HG03025 (cell line): ENCODE measurements around the gene VEGFB.

ENCODE experiments used
- ATAC-seq: cut with Tn5 transposase; IDR thresholded peaks from one replicate; pipeline ENCODE4 v1.9.1; 2021; ENCODE audit warnings: mild to moderate bottlenecking, moderate library complexity; ENCODE audit not compliant: unreplicated experiment, low FRiP score

VEGFB gene

GRCh38 chr11:64276653-64277431 is 42.5 kb downstream of the VEGFB start:
- no peak for ATAC-seq

- ATAC-seq: no peak
Measured at GRCh38 chr11:64278576-64279190, 44.3 kb downstream of the VEGFB start.

- ATAC-seq: no peak
Measured at GRCh38 chr11:64281957-64282770, 47.8 kb downstream of the VEGFB start.

GRCh38 chr11:64283092-64283491 is 48.7 kb downstream of the VEGFB start:
- no peak for ATAC-seq

GRCh38 chr11:64284048-64284961 is 49.9 kb downstream of the VEGFB start, which contains the start of gene BAD:
Gene BAD, minus strand, starts transcription at chr11:64284665. Its CDS starts 297 bp downstream, at chr11:64284368.
- ATAC-seq: peak; percentile 63

GRCh38 chr11:64284962-64285884 is 50.8 kb downstream of the VEGFB start, which contains the start of gene GPR137:
Gene GPR137, plus strand, starts transcription at chr11:64285848. Its CDS starts 677 bp downstream, at chr11:64286525.
- ATAC-seq: peak; percentile 55

GRCh38 chr11:64285885-64286800 is 51.8 kb downstream of the VEGFB start:
- ATAC-seq: no peak

- ATAC-seq: no peak
Measured at GRCh38 chr11:64286801-64287159, 52.4 kb downstream of the VEGFB start.

GRCh38 chr11:64287676-64288352 is 53.4 kb downstream of the VEGFB start:
- ATAC-seq: no peak

GRCh38 chr11:64288353-64288750 is 54.0 kb downstream of the VEGFB start:
- no peak for ATAC-seq
